Glutamatergic neuron (in vitro differentiated cells): Measurements from ENCODE around the gene ZCWPW1. TPM values are rescaled to one million over a fixed set of nuclear protein-coding genes. Genes with fewer than 3 reads are reported as not detected.
"Not testable (repeated sequence)": the region's sequence is repeated elsewhere in the genome, so short reads cannot be mapped to it uniquely, and the experiment has no call there.

Source experiments
- DNase-seq: peaks from one replicate; pipeline ENCODE4 v3.0.0; 2022
- H3K27ac Mint-ChIP-seq: one replicate; pipeline ENCODE4 v1.8.0; 2020; ENCODE audit warnings: mild to moderate bottlenecking, mixed read lengths, inconsistent platforms; ENCODE audit not compliant: unreplicated experiment
- H3K27me3 Mint-ChIP-seq: one replicate; pipeline ENCODE4 v1.8.0; 2020; ENCODE audit warnings: mild to moderate bottlenecking, moderate library complexity, mixed read lengths, inconsistent platforms; ENCODE audit not compliant: unreplicated experiment
- H3K36me3 Mint-ChIP-seq: one replicate; pipeline ENCODE4 v1.8.0; 2020; ENCODE audit warnings: mild to moderate bottlenecking, mixed read lengths, inconsistent platforms; ENCODE audit not compliant: unreplicated experiment
- H3K4me1 Mint-ChIP-seq: one replicate; pipeline ENCODE4 v1.8.0; 2020; ENCODE audit warnings: mild to moderate bottlenecking, low read depth, mixed read lengths, inconsistent platforms; ENCODE audit not compliant: unreplicated experiment
- H3K4me3 Mint-ChIP-seq: one replicate; pipeline ENCODE4 v1.8.0; 2020; ENCODE audit warnings: mild to moderate bottlenecking, mixed read lengths, inconsistent platforms; ENCODE audit not compliant: unreplicated experiment
- H3K9me3 Mint-ChIP-seq: one replicate; pipeline ENCODE4 v1.8.0; 2020; ENCODE audit warnings: mild to moderate bottlenecking, moderate library complexity, mixed read lengths, inconsistent platforms; ENCODE audit not compliant: unreplicated experiment
- total RNA-seq: library from RNA; stranded (reverse); fragmentation: NEBNext Ultra II Directional; extraction: Animal tissue kit (Norgen Biotek cat#: 25700); gene quantifications from one replicate; pipeline ENCODE4 v1.2.1, GENCODE V29; 2021; ENCODE audit not compliant: unreplicated experiment
- TF ChIP-seq, protein P1 (sequence below): fragments of 200-600 bp; sonication (generic); IDR thresholded peaks from one replicate; pipeline ENCODE4 v1.5.0; 2021; ENCODE audit not compliant: partially characterized antibody, unreplicated experiment

Gene ZCWPW1
- total RNA-seq, 1 donor from 2014 or later = 1.8 TPM

GRCh38 chr7:100444311-100445278, 16.1 kb upstream of the ZCWPW1 start:
- Mint-ChIP-seq H3K4me3 (no peak overlapping the region), H3K9me3 (no peaks in the 10 kb centered on the region), H3K4me1 (peaks cover 2% of the 10 kb centered on the region), H3K27ac (peak overlapping the region; percentile 30), H3K36me3 (no peaks in the 10 kb centered on the region), H3K27me3 (peaks cover 5% of the 10 kb centered on the region)
- DNase-seq = no peak
- TF ChIP-seq, protein P1, sequence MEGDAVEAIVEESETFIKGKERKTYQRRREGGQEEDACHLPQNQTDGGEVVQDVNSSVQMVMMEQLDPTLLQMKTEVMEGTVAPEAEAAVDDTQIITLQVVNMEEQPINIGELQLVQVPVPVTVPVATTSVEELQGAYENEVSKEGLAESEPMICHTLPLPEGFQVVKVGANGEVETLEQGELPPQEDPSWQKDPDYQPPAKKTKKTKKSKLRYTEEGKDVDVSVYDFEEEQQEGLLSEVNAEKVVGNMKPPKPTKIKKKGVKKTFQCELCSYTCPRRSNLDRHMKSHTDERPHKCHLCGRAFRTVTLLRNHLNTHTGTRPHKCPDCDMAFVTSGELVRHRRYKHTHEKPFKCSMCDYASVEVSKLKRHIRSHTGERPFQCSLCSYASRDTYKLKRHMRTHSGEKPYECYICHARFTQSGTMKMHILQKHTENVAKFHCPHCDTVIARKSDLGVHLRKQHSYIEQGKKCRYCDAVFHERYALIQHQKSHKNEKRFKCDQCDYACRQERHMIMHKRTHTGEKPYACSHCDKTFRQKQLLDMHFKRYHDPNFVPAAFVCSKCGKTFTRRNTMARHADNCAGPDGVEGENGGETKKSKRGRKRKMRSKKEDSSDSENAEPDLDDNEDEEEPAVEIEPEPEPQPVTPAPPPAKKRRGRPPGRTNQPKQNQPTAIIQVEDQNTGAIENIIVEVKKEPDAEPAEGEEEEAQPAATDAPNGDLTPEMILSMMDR = no peak

DNA sequence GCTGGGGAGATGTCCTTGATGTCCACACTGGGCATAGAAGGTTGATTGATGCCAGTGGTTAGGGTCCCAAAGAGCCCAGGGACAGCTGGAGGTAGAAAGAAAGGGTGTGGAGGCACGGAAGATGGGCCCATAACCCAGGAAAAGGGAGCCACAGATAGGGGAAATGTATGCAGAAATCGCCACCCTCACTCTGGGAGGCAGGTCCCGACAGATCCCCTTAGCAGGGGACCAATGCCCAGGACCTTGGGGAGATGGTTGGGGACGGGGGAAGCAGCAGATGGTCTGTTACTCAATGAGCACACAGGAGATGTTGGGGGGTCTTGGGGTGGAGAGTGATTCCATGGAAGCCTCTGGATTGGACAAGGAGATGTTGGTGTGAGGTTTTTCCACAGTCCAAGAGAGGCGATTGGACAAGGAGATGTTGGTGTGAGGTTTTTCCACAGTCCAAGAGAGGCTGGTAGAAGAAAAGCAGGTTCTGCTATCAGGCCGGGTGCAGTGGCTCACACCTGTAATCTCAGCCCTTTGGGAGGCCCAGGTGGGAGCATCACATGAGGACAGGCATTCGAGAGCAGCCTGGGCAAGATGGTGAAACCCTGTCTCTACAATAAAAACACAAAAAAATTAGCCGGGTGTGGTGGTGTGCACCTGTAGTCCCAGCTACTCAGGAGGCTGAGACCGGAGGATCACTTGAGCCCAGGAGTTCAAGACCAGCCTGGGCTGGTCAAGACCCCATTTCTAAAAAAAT, 14.8 kb upstream of the ZCWPW1 start:
- Mint-ChIP-seq H3K36me3 (no peaks in the 10 kb centered on the region), H3K27me3 (peaks cover 3% of the 10 kb centered on the region), H3K27ac (peak overlapping the region; percentile 69), H3K4me3 (no peak overlapping the region), H3K4me1 (peaks cover 2% of the 10 kb centered on the region), H3K9me3 (no peaks in the 10 kb centered on the region)
- no peak for DNase-seq
- TF ChIP-seq, protein P1 = no peak

DNA sequence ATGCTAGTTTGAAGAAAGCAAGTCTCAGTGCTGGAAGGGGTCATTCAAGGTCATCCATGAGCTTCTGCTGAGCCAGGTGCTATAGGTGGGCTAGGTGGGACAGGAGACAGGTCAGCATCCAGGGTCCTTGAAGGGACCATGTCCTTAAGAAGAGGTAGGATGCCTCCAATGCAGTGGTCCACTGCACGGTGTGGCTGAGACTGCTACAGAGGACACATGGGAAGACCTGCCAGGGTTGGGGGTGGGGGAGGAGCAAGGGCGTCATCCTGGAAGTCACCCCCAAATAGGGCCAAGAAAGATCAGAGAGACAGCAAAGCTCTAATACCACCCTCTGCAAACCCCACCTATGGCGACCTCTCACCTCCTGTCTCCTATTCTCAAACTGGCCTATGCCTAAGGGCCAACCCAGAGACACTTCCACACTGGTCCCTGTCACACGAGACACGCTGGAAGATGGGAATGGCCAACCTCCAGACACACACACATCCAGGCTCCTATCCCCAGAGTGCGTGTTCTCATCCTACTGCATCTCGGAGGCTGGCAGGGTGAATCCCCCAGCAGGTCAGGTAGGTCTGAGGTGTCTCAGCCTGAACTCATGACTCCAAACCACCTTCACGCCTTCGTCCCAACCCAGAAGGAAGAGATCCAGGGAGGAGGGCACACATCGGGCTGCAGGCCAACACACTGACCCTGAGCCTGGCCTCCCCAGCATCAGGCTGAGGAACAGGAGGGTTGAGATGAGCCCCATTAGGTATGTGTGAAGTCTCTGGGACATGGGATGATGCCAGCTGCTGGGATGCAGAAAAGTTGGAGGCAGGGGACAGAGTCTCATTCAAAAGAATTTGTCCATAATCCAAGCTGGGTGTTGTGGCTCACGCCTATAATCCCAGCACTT, 13.4 kb upstream of the ZCWPW1 start:
- Mint-ChIP-seq H3K4me3 (no peak overlapping the region), H3K36me3 (no peaks in the 10 kb centered on the region), H3K4me1 (peaks cover 2% of the 10 kb centered on the region), H3K9me3 (no peaks in the 10 kb centered on the region), H3K27ac (no peak overlapping the region), H3K27me3 (peaks cover 3% of the 10 kb centered on the region)
- TF ChIP-seq, protein P1 = no peak
- DNase-seq = no peak

DNA sequence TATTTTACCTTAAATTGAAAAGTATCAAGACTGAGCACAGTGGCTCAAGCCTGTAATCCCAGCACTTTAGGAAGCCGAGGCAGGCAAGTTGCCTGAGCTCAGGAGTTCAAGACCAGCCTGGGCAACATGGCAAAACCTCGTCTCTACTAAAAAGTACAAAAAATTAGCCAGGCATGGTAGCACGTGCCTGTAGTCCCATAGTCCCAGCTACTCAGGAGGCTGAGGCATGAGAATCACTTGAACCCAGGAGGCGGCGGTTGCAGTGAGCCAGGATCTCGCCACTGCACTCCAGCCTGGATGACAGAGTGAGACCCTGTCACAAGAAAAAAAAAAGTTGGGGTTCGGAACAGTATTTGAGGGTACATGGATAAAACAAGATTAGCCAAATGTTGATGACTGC, 10.7 kb upstream of the ZCWPW1 start:
- not testable (repeated sequence) for H3K4me3 Mint-ChIP-seq, DNase-seq, H3K27me3 Mint-ChIP-seq, H3K9me3 Mint-ChIP-seq, H3K36me3 Mint-ChIP-seq, H3K27ac Mint-ChIP-seq, H3K4me1 Mint-ChIP-seq

- not testable (repeated sequence) for H3K27ac Mint-ChIP-seq, DNase-seq, H3K4me3 Mint-ChIP-seq, H3K36me3 Mint-ChIP-seq, H3K4me1 Mint-ChIP-seq, H3K27me3 Mint-ChIP-seq, H3K9me3 Mint-ChIP-seq
Measured at GRCh38 chr7:100438731-100439130, 10.2 kb upstream of the ZCWPW1 start.
